Activated B cell treated with CpG ODN at 0.5 μM for 24 hours (primary cell): Measurements from ENCODE around the gene SPEF2. TPM values are rescaled to one million over a fixed set of nuclear protein-coding genes. Genes with fewer than 3 reads are reported as not detected.

ENCODE experiments used
- ATAC-seq: fragments of 200-7000 bp; cut with Tn5 transposase; one replicate; pipeline ENCODE4 v1.10.0; 2021; ENCODE audit warnings: low read depth, mild to moderate bottlenecking, moderate library complexity
- CTCF ChIA-PET: fragments of 350-600 bp; sonication (Branson Sonifier 250); formaldehyde crosslinking; loops from one replicate; lab custom pipeline; 2021; ENCODE audit warnings: antibody characterized with exemption; lab: Charles Lee
- POLR2A ChIA-PET: fragments of 350-600 bp; sonication (Branson Sonifier 250); formaldehyde crosslinking; loops from one replicate; lab custom pipeline; 2021; ENCODE audit warnings: antibody characterized with exemption; lab: Charles Lee
- DNase-seq: peaks from one replicate; pipeline ENCODE4 v3.0.0; 2022
- H3K27ac Mint-ChIP-seq: one replicate; pipeline ENCODE4 v1.8.0; 2020; ENCODE audit warnings: mixed read lengths
- H3K27me3 Mint-ChIP-seq: one replicate; pipeline ENCODE4 v1.8.0; 2021; ENCODE audit warnings: mixed read lengths
- H3K36me3 Mint-ChIP-seq: one replicate; pipeline ENCODE4 v1.8.0; 2021; ENCODE audit warnings: low read depth, mixed read lengths
- H3K4me1 Mint-ChIP-seq: one replicate; pipeline ENCODE4 v1.8.0; 2021; ENCODE audit warnings: mixed read lengths
- H3K4me3 Mint-ChIP-seq: one replicate; pipeline ENCODE4 v1.8.0; 2020; ENCODE audit warnings: mild to moderate bottlenecking, mixed read lengths
- H3K9me3 Mint-ChIP-seq: one replicate; pipeline ENCODE4 v1.8.0; 2020; ENCODE audit warnings: mixed read lengths
- CTCF ChIP-seq: fragments of 200-600 bp; IDR thresholded peaks from one replicate; pipeline ENCODE4 v1.8.0; 2022; ENCODE audit warnings: antibody characterized with exemption, mild to moderate bottlenecking
- intact Hi-C: fragments of 100-400 bp; cut with micrococcal nuclease; formaldehyde crosslinking; loops from one replicate; pipeline ENCODE4 v1.15.1; 2024
- total RNA-seq: library from RNA; stranded (reverse); gene quantifications from 2 replicates; pipeline ENCODE4 v1.2.3, GENCODE V29; 2022

Gene SPEF2
- total RNA-seq, 1 donor from 2014 or later, result 2.4 TPM

DNA sequence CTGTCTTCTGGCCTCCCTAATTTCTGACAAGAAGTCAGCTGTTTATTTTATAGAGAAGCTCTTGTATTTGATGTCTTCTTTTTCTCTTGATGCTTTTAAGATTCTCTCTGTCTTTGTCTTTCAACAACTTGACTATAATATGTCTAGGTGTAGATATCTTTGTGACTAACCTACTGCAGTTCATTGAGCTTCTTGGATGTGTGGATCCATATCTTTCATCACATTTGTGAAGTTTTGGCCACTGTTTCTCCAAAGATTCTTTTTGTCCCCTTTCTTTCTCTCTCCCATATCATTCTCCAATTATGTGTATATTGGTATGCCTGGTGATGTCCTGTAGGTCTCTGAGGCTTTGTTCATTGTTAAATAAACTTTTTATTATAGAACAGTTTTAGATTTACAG, 16.7 kb downstream of the SPEF2 start:
- CTCF ChIA-PET, result no interaction called here
- H3K36me3 Mint-ChIP-seq, result no peaks in the 10 kb centered on the region

GRCh38 chr5:35640623-35641022, 23.0 kb downstream of the SPEF2 start:
- Mint-ChIP-seq H3K9me3 (no peaks in the 10 kb centered on the region), H3K27ac (no peak overlapping the region), H3K36me3 (no peaks in the 10 kb centered on the region), H3K4me1 (no peaks in the 10 kb centered on the region), H3K4me3 (no peak overlapping the region), H3K27me3 (no peaks in the 10 kb centered on the region)
- no peak for TF ChIP-seq CTCF
- DNase-seq, result no peak
- no peak for ATAC-seq
- ChIA-PET POLR2A (no interaction called here), CTCF (no interaction called here)
- intact Hi-C loops, result no loop called here

More for the DNA sequence above, 16.7 kb downstream of the SPEF2 start:
- no peak for TF ChIP-seq CTCF
- Mint-ChIP-seq H3K4me1 (no peaks in the 10 kb centered on the region), H3K27ac (no peak overlapping the region), H3K27me3 (no peaks in the 10 kb centered on the region), H3K9me3 (peaks cover 13% of the 10 kb centered on the region), H3K4me3 (no peak overlapping the region)
- DNase-seq, result no peak
- no peak for ATAC-seq
- intact Hi-C loops, result no loop called here
- POLR2A ChIA-PET, result no interaction called here

GRCh38 chr5:35644543-35644942, 26.9 kb downstream of the SPEF2 start:
- ATAC-seq, result no peak
- DNase-seq, result no peak
- no peaks in the 10 kb centered on the region for H3K9me3 Mint-ChIP-seq
- intact Hi-C loops, result no loop called here
- ChIA-PET CTCF (no interaction called here), POLR2A (no interaction called here)
- no peaks in the 10 kb centered on the region for H3K27me3 Mint-ChIP-seq
- TF ChIP-seq CTCF, result no peak
- no peaks in the 10 kb centered on the region for H3K4me1 Mint-ChIP-seq
- no peaks in the 10 kb centered on the region for H3K36me3 Mint-ChIP-seq
- H3K4me3 Mint-ChIP-seq, result no peak overlapping the region
- H3K27ac Mint-ChIP-seq, result no peak overlapping the region

GRCh38 chr5:35647128-35647527, 29.5 kb downstream of the SPEF2 start:
- ATAC-seq, result no peak
- no peaks in the 10 kb centered on the region for H3K36me3 Mint-ChIP-seq
- no peaks in the 10 kb centered on the region for H3K27me3 Mint-ChIP-seq
- POLR2A ChIA-PET, result no interaction called here
- H3K9me3 Mint-ChIP-seq, result no peaks in the 10 kb centered on the region
- CTCF ChIA-PET, result no interaction called here
- H3K27ac Mint-ChIP-seq, result no peak overlapping the region
- no peak overlapping the region for H3K4me3 Mint-ChIP-seq
- no peak for TF ChIP-seq CTCF
- no peak for DNase-seq
- intact Hi-C loops, result no loop called here
- H3K4me1 Mint-ChIP-seq, result no peaks in the 10 kb centered on the region

DNA sequence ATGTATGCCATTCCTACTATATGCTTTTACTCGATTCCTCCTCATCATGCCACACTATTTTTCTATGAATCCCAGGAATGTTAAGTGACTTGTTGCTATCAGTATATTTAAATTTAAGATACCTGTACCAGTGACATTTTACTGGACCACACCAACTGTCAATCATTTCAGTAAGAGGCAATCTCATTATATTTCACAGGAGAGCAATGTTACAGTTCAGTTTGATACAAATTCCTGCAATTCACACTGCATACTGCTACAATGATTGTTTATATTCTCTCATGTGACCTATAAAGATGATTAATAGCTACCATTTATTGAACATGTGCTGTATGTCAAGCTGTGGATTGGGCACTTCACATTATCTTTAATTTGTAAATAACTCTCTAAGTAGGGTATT, 30.0 kb downstream of the SPEF2 start:
- Mint-ChIP-seq H3K4me1 (no peaks in the 10 kb centered on the region), H3K4me3 (no peak overlapping the region), H3K27ac (no peak overlapping the region), H3K27me3 (no peaks in the 10 kb centered on the region), H3K36me3 (no peaks in the 10 kb centered on the region), H3K9me3 (no peaks in the 10 kb centered on the region)
- DNase-seq (no peak), ATAC-seq (no peak)
- CTCF ChIA-PET, result no interaction called here
- TF ChIP-seq CTCF, result no peak
- intact Hi-C loops, result no loop called here
- POLR2A ChIA-PET, result no interaction called here
